Loucy (cell line): Measurements from ENCODE around the gene ACACB.

Experiments
- H2AFZ ChIP-seq: fragments of 200-600 bp; sonication (generic); 2 replicates; pipeline ENCODE4 v1.6.0; 2016; ENCODE audit warnings: antibody characterized with exemption, mild to moderate bottlenecking, low read length, moderate library complexity
- H3F3A ChIP-seq: fragments of 200-600 bp; 2 replicates; pipeline ENCODE4 v1.6.0; 2016; ENCODE audit warnings: antibody characterized with exemption, low read depth, mild to moderate bottlenecking
- H3K27me3 ChIP-seq: fragments of 200-600 bp; sonication (generic); 2 replicates; pipeline ENCODE4 v1.6.1; 2014; ENCODE audit warnings: low read length, mild to moderate bottlenecking; ENCODE audit not compliant: insufficient read depth, poor library complexity, severe bottlenecking
- H3K36me3 ChIP-seq: fragments of 200-600 bp; sonication (generic); 2 replicates; pipeline ENCODE4 v1.6.1; 2016; ENCODE audit warnings: low read length; ENCODE audit not compliant: insufficient read depth
- H3K4me1 ChIP-seq: fragments of 200-600 bp; sonication (generic); 2 replicates; pipeline ENCODE4 v1.5.1; 2014; ENCODE audit warnings: low read length, mild to moderate bottlenecking; ENCODE audit not compliant: insufficient read depth, poor library complexity, severe bottlenecking
- H3K4me2 ChIP-seq: fragments of 200-600 bp; sonication (generic); 2 replicates; pipeline ENCODE4 v1.6.0; 2014; ENCODE audit warnings: antibody characterized with exemption, low read length, low read depth, mild to moderate bottlenecking; ENCODE audit not compliant: poor library complexity, severe bottlenecking
- H3K4me3 ChIP-seq: fragments of 200-600 bp; sonication (generic); 2 replicates; pipeline ENCODE4 v1.5.1; 2014; ENCODE audit warnings: low read length, mild to moderate bottlenecking, mixed read lengths; ENCODE audit not compliant: poor library complexity, severe bottlenecking
- H3K79me2 ChIP-seq: fragments of 200-600 bp; sonication (generic); 2 replicates; pipeline ENCODE4 v1.6.1; 2014; ENCODE audit warnings: low read length; ENCODE audit not compliant: insufficient read depth
- H3K9ac ChIP-seq: fragments of 200-600 bp; sonication (generic); 2 replicates; pipeline ENCODE4 v1.6.0; 2014; ENCODE audit warnings: mild to moderate bottlenecking, low read depth, low read length, moderate library complexity; ENCODE audit not compliant: poor library complexity, severe bottlenecking
- H3K9me2 ChIP-seq: fragments of 200-600 bp; sonication (generic); replicated peaks from 2 replicates; pipeline ENCODE4 v1.6.1; 2016; ENCODE audit warnings: low read depth, low read length, mixed read lengths
- H3K9me3 ChIP-seq: fragments of 200-600 bp; sonication (generic); 2 replicates; pipeline ENCODE4 v1.6.1; 2014; ENCODE audit warnings: mild to moderate bottlenecking, antibody characterized with exemption, low read length, low read depth; ENCODE audit not compliant: insufficient read depth
- H4K20me1 ChIP-seq: fragments of 200-600 bp; sonication (generic); 2 replicates; pipeline ENCODE4 v1.6.0; 2014; ENCODE audit warnings: antibody characterized with exemption, low read length, mild to moderate bottlenecking; ENCODE audit not compliant: insufficient read depth, poor library complexity, severe bottlenecking
- CTCF ChIP-seq: fragments of 200-600 bp; sonication (generic); conservative IDR thresholded peaks from 2 replicates; pipeline ENCODE4 v1.5.1; 2014; ENCODE audit warnings: mild to moderate bottlenecking, antibody characterized with exemption, low read length
- EZH2phosphoT487 ChIP-seq: fragments of 200-600 bp; IDR thresholded peaks from 2 replicates; pipeline ENCODE4 v1.6.1; 2018; ENCODE audit warnings: antibody characterized with exemption, mild to moderate bottlenecking, moderate library complexity, borderline replicate concordance

ACACB gene

GRCh38 chr12:109192358-109192757 is 76.0 kb downstream of the ACACB start:
- no peak overlapping the region for H3K4me2 ChIP-seq
- no peak overlapping the region for H3K9ac ChIP-seq
- H3F3A ChIP-seq, result no peaks in the 10 kb centered on the region

GRCh38 chr12:109193896-109194295 is 77.5 kb downstream of the ACACB start:
- Histone ChIP-seq H3K27me3 (no peaks in the 10 kb centered on the region), H2AFZ (no peak overlapping the region), H3K4me1 (no peaks in the 10 kb centered on the region), H3K4me3 (no peak overlapping the region), H4K20me1 (no peaks in the 10 kb centered on the region), H3K9me3 (no peaks in the 10 kb centered on the region), H3F3A (no peaks in the 10 kb centered on the region), H3K9ac (no peak overlapping the region), H3K36me3 (no peaks in the 10 kb centered on the region), H3K4me2 (no peak overlapping the region), H3K9me2 (no peaks in the 10 kb centered on the region), H3K79me2 (no peaks in the 10 kb centered on the region)
- no peak for TF ChIP-seq EZH2phosphoT487
- no peak for TF ChIP-seq CTCF

More at GRCh38 chr12:109192358-109192757, 76.0 kb downstream of the ACACB start:
- H3K79me2 ChIP-seq, result no peaks in the 10 kb centered on the region
- TF ChIP-seq EZH2phosphoT487 (no peak), CTCF (no peak)
- H2AFZ ChIP-seq, result no peak overlapping the region
- no peaks in the 10 kb centered on the region for H3K27me3 ChIP-seq
- H3K9me3 ChIP-seq, result no peaks in the 10 kb centered on the region
- no peaks in the 10 kb centered on the region for H3K9me2 ChIP-seq
- no peaks in the 10 kb centered on the region for H4K20me1 ChIP-seq
- no peaks in the 10 kb centered on the region for H3K36me3 ChIP-seq
- no peaks in the 10 kb centered on the region for H3K4me1 ChIP-seq
- H3K4me3 ChIP-seq, result no peak overlapping the region

GRCh38 chr12:109196332-109196731 is 79.9 kb downstream of the ACACB start:
- Histone ChIP-seq H3K27me3 (no peaks in the 10 kb centered on the region), H3K4me3 (no peak overlapping the region), H3K9me2 (no peaks in the 10 kb centered on the region), H3K4me2 (no peak overlapping the region), H3K79me2 (no peaks in the 10 kb centered on the region), H3F3A (no peaks in the 10 kb centered on the region), H3K9me3 (no peaks in the 10 kb centered on the region), H3K9ac (no peak overlapping the region), H2AFZ (no peak overlapping the region), H3K4me1 (no peaks in the 10 kb centered on the region), H4K20me1 (no peaks in the 10 kb centered on the region), H3K36me3 (peaks cover 2% of the 10 kb centered on the region; the same call in 1 of the 2 replicates)
- TF ChIP-seq EZH2phosphoT487 (no peak), CTCF (no peak)
